Left kidney (tissue), 2 donors: ENCODE measurements around the gene RPL9. TPM values are rescaled to one million over a fixed set of nuclear protein-coding genes. Genes with fewer than 3 reads are reported as not detected.
"Not testable (repeated sequence)": the region's sequence is repeated elsewhere in the genome, so short reads cannot be mapped to it uniquely, and the experiment has no call there.

Experiments
- DNase-seq: peaks from one replicate; pipeline ENCODE4 v3.0.0-alpha.2; 2013
- polyA plus RNA-seq: library from polyadenylated mRNA; unstranded; fragments of 120-200 nt; gene quantifications from one replicate; pipeline ENCODE4 v1.2.1, GENCODE V29; 2013; ENCODE audit not compliant: insufficient read length

Gene RPL9
- polyA plus RNA-seq, 1 donor, result 562 TPM

DNA sequence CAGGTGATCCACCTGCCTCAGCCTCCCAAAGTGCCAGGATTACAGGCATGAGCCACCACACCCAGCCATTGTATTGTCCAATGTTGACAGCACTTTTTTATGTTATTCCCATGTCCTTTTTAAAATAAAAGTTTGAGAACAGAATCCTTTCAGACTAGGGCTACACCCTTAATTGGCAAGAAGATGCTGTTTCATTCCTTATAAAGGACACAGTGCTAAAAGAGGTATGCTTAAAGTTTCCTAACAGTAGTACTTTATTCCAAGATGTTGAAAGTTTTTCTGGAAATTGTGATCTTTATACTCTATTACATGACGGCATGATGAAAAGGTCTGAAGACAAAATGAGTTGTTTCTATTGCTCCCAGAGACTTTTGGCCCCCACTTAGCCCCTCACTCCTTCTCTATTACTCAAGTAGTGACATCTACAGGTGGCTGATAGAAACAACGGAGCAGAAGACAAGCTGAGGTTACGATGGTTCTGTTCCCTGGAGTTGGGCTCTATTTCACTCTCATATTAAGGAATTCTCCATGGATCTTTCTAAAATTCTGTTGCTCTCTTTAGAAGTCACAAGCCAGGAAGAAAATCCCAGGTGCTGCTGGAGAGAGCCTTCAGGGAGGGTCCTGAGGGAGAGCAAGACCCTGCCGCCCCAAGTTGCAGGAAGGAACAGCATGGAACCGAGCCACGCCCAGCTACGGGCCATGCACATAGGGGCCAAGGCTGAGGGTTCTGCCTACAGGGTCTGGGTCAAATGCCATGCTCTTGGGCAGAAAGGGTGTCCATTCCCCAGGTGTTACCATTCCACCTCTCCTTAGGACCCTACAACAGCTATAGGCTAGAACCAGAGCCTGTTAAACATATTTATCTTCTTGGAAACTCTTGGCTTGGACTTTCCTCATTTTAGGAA, 22.8 kb downstream of the RPL9 start:
- no peak for DNase-seq

DNA sequence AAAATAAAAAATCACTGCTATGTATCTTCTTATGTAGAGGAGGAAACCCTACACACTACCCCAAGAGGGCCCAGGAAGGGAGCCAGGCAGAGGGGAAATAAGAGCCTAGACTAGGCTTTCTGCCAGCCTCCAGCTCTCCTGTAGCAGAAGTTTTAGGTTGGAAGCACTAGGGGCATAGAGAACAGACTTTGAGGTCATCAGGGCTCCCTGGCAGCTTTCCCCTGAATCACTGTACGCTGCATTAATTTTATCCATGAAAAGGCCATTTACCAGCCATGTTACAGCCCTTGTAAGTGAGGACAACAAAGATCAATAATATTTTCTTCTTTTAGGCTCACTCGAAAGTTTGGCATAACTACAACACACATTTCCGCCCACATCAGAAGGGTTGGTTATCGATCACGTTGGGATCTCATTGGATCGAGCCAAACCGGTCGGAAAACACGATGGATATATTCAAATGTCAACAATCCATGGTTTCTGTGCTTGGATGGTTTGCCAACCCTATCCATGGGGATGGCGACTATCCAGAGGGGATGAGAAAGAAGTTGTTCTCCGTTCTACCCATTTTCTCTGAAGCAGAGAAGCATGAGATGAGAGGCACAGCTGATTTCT, 24.7 kb downstream of the RPL9 start:
- no peak for DNase-seq

DNA sequence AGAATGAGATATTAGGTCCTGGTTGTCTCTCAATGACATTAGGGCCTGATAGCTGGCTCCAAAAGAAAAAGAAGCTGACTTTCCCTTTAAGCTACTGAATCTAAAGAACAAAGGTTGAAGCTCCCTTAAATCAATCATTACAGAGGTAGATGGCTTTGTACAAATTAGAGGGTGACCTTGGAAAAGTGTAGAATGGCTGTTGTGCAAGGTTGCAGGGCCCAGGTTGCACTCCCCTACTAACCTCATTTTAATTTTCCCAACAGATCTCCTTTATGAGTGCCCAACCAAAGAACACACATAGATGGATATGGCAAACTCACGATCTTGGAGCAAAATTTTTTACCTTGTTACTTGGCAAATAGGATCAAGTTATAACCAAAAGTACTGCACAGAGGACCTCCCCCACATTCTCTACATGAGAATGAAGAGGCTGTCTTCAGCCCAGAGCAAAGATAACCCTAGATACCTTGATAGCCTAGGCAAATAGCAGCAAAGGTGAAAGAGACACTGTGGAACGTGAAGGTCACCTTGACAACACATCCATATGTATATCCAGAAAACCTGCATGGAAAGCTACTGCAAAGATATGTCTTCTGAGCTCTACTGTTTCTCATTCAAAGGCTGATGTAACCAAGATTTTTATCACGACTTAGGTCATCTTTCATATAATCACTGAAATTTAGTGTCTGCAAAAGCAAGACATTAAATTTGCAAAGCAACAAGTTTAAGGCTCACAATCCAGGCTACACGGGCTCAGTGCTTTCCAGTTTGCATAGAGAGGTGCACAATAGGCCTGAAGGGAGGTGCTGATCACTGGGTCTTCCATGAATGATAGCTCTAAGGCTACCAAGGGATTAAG, 29.0 kb downstream of the RPL9 start:
- no peak for DNase-seq

DNA sequence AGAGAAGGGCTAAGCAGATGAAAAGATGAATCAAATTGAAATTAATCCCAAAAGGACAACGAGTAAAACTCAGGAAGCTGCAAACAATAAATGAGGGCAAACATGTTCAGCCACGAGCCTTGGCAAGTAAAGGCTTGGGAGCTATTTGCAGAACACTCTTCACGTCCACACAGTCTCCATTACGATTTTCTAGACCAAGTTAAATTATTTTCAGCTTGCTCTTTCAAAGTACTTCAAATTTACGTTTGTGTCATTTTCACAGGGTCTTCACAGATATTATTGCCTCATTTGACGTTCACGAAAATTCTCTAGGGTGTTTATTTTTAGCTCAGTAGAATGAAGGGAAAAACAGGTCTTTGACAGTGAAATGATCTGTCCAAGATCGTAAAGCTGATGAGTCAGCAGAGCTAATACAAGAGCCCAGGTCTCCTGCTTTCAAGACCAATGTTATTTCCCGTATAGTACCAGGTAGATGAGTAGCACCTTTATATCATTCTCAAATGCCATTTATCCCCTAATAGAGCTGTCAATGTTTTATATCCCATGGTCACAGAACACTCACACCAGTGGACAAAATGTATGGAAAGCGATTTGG, 31.1 kb downstream of the RPL9 start:
- DNase-seq, result no peak

DNA sequence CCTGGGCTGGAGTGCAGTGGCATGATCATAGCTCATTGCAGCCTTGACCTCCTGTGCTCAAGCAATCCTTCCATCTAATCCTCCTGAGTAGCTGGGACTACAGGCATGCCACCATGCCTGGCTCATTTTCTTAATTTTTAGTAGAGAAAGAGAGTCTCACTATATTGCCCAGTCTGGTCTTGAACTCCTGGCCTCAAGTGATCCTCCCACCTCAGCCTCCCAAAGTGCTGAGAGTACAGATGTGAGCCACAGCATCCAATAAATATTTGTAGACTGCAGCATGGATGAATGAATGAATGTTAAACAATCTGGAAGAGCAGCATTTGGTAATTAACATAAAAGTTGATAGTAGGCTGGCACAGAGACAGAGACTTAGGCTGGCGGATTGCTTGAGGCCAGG, 32.0 kb downstream of the RPL9 start:
- DNase-seq, result no peak

DNA sequence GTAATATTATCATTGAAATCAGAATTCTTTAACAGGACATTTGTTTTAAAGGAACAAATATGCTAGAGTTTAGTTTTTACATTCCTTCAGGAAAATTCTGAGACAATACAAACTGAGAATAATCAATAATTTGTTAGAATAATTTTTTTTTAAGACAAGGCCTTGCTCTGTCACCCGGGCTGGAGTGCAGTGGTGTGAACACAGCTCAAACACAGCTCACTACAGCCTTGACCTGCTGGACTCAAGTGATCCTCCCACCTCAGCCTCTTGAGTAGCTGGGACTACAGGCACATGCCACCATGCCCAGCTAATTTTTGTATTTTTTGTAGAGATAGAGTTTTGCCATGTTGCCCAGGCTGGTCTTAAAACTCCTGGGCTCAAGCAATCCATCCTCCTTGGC, 33.4 kb downstream of the RPL9 start:
- not testable (repeated sequence) for DNase-seq

DNA sequence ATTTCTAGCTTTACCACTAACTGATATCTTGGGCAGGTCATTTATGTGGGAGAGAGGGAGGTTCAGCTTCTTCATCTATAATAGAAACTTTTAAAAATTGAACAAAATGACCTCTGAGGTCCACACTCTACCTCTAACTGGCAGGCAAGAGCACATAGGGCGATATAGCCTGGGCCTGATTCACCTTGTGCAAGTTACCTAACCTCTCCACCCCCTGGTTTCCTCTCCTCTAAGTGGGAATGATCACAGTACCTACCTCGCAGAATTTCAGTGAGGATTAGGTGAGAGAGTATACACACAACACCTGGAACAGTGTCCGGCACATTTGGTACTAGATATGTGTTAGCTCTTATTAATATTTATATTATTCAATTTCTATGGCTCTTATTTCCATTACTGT, 36.5 kb downstream of the RPL9 start:
- no peak for DNase-seq

DNA sequence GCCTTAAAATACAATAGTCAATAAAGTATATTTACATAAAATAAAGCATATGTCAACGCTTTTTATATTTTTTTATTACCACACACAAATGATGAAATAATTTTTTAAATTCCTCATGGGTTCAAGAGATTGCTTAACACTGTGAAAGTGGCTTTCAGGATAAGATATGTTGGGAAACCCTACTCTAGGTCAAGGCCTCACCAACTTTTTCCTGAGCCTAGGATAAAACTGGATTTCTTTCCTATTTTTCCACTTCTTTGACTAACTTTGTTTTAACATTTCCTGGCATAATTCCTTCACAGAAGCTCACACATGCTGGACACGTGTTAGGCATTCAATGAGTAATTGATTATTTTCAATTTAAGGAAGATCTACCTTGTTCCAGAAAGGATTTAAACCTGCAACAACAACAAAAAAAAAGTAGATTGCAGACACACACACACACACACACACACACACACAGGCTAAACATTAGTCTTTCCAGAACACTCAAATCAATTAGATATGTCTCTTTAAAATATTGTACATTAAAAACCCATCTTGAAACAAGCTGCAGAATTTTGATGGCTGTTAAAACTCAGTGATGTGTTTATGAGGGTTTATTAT, 42.9 kb downstream of the RPL9 start:
- DNase-seq, result no peak

DNA sequence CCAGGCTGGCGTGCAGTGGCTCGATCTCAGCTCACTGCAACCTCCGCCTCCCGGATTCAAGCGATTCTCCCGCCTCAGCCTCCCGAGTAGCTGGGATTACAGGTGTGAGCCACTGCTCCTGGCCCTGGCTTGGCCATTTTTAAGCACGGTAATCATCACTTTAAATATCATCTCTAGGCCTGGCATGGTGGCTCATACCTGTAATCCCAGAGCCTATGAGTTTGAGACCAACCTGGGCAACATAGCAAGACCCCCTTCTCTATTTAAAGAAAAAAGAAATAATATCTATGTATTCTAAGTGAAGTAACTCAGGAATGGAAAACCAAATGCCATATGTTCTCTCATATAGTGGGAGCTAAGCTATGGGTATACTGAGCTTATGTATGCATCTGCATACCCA, 47.2 kb downstream of the RPL9 start:
- not testable (repeated sequence) for DNase-seq

DNA sequence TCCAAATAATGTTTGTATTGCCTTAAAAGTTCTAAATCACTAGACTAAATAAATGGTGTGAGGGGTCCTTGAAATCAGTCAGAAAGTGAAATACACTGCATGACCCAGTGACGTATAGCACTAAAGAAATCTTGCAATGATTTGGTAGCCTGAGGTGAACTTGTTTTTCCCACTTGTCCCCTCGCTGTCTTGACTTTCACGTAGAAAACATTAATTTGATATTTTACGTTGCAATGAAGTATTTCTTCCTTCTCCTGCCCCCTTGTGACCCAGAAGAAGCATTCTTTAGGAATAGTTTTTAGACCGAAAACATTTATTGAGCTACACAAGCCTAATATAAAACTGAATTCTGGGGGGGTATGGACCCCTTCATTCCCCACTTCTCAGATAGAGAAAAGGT, 48.3 kb downstream of the RPL9 start:
- no peak for DNase-seq

DNA sequence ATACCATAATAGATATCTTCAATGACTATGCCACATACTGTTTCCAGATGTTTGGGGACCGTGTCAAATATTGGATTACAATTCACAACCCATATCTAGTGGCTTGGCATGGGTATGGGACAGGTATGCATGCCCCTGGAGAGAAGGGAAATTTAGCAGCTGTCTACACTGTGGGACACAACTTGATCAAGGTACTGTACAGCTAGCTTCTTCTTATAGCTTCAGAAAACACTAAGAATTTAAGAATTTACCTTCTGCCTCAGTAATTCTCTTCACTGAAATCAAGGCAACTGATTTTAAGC, 51.2 kb downstream of the RPL9 start:
- no peak for DNase-seq

DNA sequence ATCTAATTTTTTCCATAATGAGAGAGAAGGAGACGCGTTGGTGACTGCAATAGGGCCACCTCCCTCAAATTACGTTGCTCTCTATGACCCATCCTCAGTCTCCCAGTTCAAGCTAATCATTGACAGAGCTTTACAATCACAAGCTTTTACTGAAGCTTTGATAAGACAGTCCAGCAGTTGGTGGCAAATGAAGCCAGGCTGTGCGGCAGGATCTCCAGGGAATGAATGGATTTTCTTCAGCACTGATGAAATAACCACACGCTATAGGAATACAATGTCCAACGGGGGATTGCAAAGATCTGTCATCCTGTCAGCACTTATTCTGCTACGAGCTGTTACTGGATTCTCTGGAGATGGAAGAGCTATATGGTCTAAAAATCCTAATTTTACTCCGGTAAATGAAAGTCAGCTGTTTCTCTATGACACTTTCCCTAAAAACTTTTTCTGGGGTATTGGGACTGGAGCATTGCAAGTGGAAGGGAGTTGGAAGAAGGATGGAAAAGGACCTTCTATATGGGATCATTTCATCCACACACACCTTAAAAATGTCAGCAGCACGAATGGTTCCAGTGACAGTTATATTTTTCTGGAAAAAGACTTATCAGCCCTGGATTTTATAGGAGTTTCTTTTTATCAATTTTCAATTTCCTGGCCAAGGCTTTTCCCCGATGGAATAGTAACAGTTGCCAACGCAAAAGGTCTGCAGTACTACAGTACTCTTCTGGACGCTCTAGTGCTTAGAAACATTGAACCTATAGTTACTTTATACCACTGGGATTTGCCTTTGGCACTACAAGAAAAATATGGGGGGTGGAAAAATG, 51.7 kb downstream of the RPL9 start, which contains the start of gene KLB:
Gene KLB, plus strand, starts transcription at position 168 of the 821 bp plus-strand sequence. Its CDS starts 20 bp downstream, at position 188.
- no peak for DNase-seq

Other genes with a start within 250 kb of the RPL9 start
- 91.5 TPM for gene RFC1, start 92.6 kb downstream of the RPL9 start, polyA plus RNA-seq
- 0.27 TPM for gene KLB, start 52.0 kb downstream of the RPL9 start, polyA plus RNA-seq
- gene LIAS, start 134 bp upstream of the RPL9 start, polyA plus RNA-seq, result 38.6 TPM
- gene UGDH, start 68.5 kb upstream of the RPL9 start, polyA plus RNA-seq, result 117 TPM
- 55.9 TPM for gene SMIM14, start 179.9 kb upstream of the RPL9 start, polyA plus RNA-seq
- gene UBE2K, start 239.2 kb upstream of the RPL9 start, polyA plus RNA-seq, result 105 TPM